Endometrial microvascular endothelial cells (primary cell): ENCODE results near the gene SRC. TPM values are rescaled to one million over a fixed set of nuclear protein-coding genes. Genes with fewer than 3 reads are reported as not detected.

Experiments used
- in situ Hi-C: cut with HindIII; loops from 2 replicates; pipeline ENCODE4 v1.10.0; 2017; ENCODE audit warnings: low sequenced_read_pairs, low pct_unique_long_range_greater_than_20kb; ENCODE audit errors: inconsistent ontology term
- total RNA-seq: library from RNA; depleted of rRNA; stranded (reverse); fragments of >200 nt; gene quantifications from one replicate; pipeline ENCODE4 v1.2.3, GENCODE V29; 2015; ENCODE audit errors: inconsistent ontology term

SRC gene
- total RNA-seq, 1 donor from 2014 or later, result 9.2 TPM

DNA sequence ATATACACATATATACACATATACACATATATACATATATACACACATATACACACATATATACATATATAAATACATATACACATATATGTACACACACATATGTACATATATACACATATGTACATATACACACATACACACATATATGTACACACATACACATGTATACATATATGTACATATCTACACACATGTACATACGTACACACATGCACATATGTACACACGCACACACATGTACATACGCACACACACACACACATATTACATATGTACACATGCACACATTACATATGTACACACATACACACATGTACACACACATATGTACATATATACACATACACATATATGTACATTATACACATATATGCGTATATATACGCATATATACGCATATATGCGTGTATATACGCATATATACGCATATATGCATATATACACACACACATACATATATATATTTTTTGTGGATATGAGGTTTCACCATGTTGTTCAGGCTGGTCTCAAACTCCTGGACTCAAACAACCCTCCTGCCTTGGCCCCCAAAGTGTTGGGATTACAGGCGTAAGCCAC, 27.2 kb downstream of the SRC start:
- in situ Hi-C loops, result no loop called here

DNA sequence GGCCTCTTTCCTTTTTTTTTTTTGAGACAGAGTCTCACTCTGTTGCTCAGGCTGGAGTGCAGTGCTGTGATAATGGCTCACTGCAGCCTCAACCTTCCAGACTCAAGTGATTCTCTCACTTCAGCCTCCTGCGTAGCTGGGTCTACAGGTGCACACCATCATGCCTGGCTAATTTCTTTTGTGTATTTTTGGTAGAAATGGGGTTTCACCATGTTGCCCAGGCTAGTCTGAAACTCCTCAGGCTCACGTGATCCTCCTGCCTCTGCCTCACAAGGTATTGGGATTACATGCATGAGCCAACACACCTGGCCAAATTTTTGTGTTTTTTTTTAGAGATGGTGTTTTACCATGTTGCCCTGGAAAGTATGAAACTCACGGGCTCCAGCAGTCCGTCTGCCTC, 29.3 kb downstream of the SRC start:
- in situ Hi-C loops, result no loop called here

GRCh38 chr20:37376324-37376723, 30.4 kb downstream of the SRC start:
- in situ Hi-C loops, result no loop called here

GRCh38 chr20:37376791-37377190, 30.9 kb downstream of the SRC start:
- in situ Hi-C loops, result no loop called here

DNA sequence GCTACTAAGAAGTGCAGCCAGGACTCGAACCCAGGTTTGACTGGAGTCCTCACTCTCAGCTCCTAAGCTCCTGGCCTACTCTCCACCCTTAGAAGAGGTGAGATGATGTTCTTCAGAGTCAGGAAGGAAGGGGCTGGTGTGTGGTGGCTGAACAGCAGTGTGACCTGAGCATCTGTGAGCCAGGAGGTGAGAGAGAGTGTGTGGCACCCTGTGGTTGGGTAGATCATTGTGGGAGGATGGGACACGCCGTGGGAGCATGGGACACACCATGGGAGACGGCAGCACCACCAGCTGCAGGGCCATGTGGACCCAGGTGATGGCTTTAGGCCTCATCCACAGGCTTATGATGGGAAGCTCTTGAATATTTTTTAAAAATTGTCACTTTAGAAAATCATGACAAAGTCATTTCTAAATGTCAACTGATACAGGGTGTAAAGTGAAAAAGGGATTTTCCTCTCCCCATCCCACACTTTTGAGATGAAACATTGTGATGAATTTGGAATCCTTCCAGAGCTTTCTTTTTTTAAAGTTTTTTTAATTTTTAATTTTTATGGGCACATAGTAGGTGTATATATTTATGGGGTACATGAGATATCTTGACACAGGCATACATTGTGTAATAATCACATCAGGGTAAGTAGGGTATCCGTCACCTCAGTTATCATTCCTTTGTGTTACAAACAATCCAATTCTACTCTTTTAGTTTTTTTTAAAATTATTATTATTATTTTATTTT, 31.6 kb downstream of the SRC start:
- in situ Hi-C loops, result no loop called here

DNA sequence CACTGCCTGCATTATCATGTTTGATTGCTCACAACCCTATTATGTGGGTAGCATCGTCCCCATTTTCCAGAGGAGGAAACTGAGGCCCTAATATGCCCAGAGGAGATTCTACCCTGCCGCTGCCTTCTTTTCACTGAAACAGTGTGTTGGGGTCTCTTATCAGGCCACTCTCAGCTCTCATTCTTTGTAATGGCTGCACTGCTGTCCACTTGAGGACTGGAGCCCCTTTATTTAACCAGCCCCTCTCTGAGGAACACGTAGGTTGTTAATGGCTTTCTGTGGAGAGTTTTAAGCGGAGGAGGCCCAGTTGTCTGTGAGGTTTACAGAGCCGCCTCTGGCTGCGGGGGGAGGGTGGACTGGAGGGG, 32.5 kb downstream of the SRC start:
- in situ Hi-C loops, result no loop called here

DNA sequence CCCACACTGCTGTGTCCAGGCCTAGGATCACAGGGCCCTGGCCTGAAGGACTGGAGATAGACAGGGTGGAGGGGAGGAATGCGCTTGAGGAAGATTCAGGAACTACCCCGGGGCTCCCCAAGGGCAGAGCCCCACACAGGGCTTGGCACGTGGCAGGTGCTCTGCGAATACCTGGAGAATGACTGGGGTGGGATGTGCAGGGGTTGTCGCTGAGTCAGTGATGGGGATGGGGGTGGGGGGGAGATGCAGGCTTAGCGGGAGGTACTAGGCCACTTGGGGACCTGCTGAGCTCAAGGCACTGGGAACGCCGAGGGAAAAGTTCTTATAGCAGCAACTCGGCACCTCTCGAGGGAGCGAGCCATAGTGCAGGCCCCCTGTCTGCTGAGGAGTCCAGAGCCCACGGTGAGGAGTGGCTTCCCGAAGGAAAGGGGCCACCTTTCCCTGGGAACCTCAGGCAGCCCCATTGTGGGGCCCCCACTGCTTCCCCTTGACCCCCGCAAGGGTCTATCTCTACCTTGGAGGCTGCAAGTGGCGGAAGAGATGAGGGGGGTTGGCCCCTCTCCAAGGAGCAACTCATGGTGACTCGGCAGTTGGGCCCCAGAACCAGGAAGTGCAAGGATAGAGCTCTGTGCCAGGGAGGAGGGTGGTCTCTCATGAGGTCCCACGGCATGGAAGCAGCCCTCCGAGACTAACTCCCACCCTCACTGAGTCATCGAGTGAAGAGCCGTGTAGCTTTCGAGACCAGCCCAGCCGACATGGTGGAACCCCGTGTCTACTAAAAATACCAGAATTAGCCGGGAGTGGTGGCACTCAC, 33.1 kb downstream of the SRC start:
- in situ Hi-C loops, result no loop called here

DNA sequence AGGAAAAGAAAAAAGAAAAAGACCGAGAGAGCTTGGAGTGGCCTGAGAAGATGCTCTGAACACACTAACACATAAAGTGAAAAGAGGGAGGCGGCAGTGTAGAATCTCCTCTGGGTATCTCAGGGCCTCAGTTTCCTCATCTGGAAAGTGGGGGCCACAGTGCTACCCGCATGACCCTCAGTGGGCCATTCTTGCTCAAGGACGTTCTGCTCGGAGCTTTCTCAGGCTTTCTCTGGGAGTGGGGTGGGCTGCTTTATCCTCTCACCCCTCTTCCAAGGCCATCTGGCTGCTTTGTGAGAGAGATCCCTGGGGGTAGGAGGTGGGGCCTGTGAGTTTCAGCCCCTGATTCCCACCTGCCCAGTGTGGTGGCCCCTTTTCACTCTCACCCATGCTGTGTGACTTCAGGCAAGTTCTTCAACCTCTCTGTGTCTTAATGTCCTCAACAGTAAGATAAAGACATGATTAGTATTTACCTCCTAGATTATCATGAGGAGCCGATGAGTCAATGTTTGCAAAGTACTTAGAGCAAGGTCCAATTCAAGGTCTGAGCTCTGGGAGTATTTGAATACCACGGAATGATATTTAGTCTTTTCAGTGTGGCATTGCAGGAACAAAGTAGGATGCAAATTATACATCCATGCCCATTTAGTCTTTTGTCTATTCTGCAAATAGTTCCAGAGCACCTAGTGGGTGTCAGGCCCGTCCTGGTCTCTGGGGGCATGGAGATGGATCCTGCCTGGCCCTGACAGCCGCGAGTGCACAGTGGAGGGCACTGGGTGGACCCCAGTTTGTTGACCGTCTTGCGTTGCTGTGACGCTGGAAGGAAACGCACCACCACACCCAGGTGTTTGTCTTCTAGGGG, 34.3 kb downstream of the SRC start:
- in situ Hi-C loops, result no loop called here

DNA sequence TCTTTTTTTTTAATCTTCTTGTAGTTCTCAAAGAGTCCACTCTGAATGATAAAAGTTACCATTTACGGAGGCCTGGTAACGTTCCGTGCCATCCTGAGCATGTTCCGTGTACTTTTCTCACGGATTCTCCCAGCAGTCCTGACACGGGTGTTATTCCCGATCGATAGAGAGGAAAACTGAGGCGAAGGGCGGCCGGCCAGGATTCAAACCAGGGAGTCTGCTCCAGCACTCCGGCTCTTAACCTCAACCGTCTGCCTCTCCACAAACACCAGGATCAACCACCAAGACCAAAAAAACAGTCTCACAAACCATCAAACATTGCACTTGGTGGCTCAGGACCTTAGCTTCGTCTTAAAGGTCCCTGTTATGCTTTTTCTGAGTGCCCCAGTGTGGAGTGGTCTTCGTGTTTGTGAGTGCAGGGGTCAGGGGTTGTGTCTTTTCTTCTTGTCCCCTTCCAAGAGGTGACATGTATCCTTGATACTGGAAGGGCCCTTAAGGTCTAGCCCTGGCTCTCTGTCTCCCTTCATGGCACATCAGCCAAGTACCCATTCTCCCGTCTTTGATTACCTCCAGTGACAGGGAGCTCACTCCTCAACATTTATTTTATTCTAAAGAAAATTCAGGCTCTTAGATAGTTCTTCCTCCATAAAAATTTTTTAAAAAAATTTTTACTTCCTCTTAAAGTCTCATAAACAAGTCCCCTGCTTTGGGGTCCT, 35.1 kb downstream of the SRC start:
- in situ Hi-C loops, result no loop called here

GRCh38 chr20:37381621-37382471, 35.9 kb downstream of the SRC start:
- in situ Hi-C loops, result no loop called here

- in situ Hi-C loops, result no loop called here
These were observed 36.7 kb downstream of the SRC start for GRCh38 chr20:37382482-37383120.

- in situ Hi-C loops, result no loop called here
These were observed 37.5 kb downstream of the SRC start for GRCh38 chr20:37383229-37383989.

- in situ Hi-C loops, result no loop called here
These were observed 38.8 kb downstream of the SRC start for GRCh38 chr20:37384683-37385174.

- in situ Hi-C loops, result no loop called here
These were observed 39.2 kb downstream of the SRC start for GRCh38 chr20:37385176-37385575.

DNA sequence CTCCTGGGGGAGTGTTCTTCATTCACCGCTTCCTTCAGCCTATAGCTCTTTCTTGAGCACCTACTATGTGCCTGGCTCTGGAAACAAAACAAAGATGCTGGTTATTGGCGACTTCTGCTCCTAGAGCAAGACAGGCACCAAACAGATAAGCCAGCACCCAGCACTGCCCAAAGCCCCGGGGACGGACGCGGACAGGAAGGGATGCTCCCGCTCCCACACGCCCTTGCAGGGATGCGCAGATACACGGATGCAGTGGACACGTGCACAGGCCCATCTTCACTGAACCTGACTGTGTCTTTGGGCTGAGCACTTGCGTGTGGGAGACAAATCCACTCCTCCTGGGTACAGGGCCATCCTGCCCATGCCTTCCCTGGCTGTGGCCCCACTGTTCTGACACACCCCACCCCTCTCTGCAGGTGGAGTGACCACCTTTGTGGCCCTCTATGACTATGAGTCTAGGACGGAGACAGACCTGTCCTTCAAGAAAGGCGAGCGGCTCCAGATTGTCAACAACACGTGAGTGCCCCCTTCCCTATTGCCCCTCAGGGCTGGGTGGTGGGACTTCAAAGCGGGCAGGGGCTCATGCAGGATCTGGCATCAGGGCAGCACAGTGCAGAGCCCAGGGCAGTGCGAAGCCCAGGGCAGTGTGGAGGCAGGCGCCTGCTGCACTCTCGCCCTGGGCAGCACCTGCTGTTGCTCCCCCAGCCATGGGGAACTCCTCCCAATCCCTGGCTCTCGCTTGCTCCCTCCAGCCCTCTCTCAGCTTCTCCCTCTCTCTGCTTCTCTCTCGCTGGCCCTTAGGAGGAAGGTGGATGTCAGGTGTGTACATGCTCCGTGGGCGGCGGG, 39.9 kb downstream of the SRC start:
- in situ Hi-C loops, result no loop called here
